ENCODE data around the gene VAMP5. TPM values are rescaled to one million over a fixed set of nuclear protein-coding genes. Genes with fewer than 3 reads are reported as not detected.

The VAMP5 gene
- total RNA-seq, 1 experiment from 2014 or later, result 0.59 TPM

DNA sequence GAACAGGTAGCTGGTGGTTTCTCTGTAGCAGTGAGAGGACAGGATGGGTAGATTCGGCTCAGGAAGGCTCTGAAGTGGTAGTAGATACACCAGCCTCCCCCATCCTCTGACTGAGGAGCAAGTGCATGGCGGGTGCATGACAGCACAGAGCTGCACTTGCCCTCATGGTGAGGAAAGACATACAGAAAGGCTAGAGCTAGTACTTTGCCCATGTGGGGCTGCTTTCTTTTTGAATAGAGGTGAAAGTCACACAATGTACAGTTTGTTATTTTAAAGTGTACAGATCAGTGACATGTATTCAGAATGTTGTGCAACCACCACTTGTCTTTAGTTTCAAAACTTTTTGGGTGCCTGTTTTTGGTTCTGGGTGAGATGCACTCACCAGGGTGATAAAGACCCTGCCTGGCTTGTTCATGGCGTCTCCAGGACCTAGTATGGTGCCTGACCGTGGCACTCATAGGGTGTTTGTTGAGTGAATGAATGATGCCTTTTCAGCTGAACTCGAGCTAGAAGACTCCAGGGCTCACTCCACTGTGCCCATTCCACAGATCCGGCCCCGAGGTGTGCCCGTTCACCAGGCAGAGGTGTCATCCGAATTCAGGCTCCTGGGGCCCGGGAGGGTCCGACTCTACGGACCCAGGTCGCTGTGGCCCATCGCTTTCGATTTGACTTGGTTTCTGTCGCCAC is 421 bp upstream of the VAMP5 start:
- H2AK5ac ChIP-seq (ENCODE audit: insufficient read length, low read length), result no peak overlapping the region
- Mint-ChIP-seq H3K27me3 (ENCODE audit: low read depth) (peaks cover 18% of the 10 kb centered on the region), H3K9me3 (no peaks in the 10 kb centered on the region; a peak in 1 of 5 replicates), H3K36me3 (ENCODE audit: insufficient read depth in 1 of 3, low read depth in 3 of 3) (no peaks in the 10 kb centered on the region; a peak in 2 of 7 replicates), H3K4me1 (peaks cover 8 to 11% of the 10 kb centered on the region in 2 experiments), H3K27ac (no peak overlapping the region), H3K4me3 (peak overlapping the region in 1 of 2 experiments; percentile 17; a peak in 1 of 5 replicates)
- H3K27me3 ChIP-seq (ENCODE audit: insufficient read depth, low read length), result peaks cover 5% of the 10 kb centered on the region; the same call in 1 of the 2 replicates
- no peak overlapping the region for H2BK12ac ChIP-seq (ENCODE audit: insufficient read length, low read depth, low read length)
- H3K18ac ChIP-seq (ENCODE audit: insufficient read length, low read depth, low read length), result no peak overlapping the region
- no peak overlapping the region for H4K5ac ChIP-seq (ENCODE audit: insufficient read length, low read depth, low read length)
- no CpG with 5 or more reads among the region's 16 CpGs for WGBS (ENCODE audit: extremely low coverage, insufficient read length, low lambda C conversion rate)
- H3K56ac ChIP-seq (ENCODE audit: insufficient read length, low read depth, low read length), result no peak overlapping the region
- no peak overlapping the region for H4K91ac ChIP-seq (ENCODE audit: insufficient read length, low read depth, low read length)
- no peak overlapping the region for H3K23ac ChIP-seq (ENCODE audit: insufficient read length, low read depth, low read length)
- H3K14ac ChIP-seq (ENCODE audit: insufficient read depth, low read length), result no peak overlapping the region
- no peaks in the 10 kb centered on the region for H3K79me2 ChIP-seq (ENCODE audit: insufficient read depth, low read length)
- no peak overlapping the region for H3K9ac ChIP-seq (ENCODE audit: extremely low read depth, insufficient read length, low read length)
- H2BK20ac ChIP-seq (ENCODE audit: low read depth, low read length, poor library complexity, severe bottlenecking), result no peak overlapping the region
- no peaks in the 10 kb centered on the region; the same call in 1 of the 2 replicates for H3K4me1 ChIP-seq (ENCODE audit: insufficient read depth, low read length)
- H3K4ac ChIP-seq (ENCODE audit: low read depth, low read length), result no peak overlapping the region
- H3T11ph ChIP-seq (ENCODE audit: low read length), result no peak overlapping the region
- peaks cover 7% of the 10 kb centered on the region for H3K23me2 ChIP-seq (ENCODE audit: insufficient read length, low read depth, low read length, poor library complexity, severe bottlenecking)
- no peak for DNase-seq
- no peak overlapping the region for H2BK5ac ChIP-seq (ENCODE audit: insufficient read length, low read length)
- H2BK120ac ChIP-seq (ENCODE audit: low read depth, low read length, poor library complexity, severe bottlenecking), result no peak overlapping the region
- peak overlapping the region; percentile 48 for H3K4me2 ChIP-seq (ENCODE audit: insufficient read depth, insufficient read length, low read length)
- no peak overlapping the region for H3K27ac ChIP-seq (ENCODE audit: insufficient read length, low read depth, low read length)
- H4K8ac ChIP-seq (replicated peaks; ENCODE audit: insufficient read length, low read depth, low read length), result no peak overlapping the region
- TF ChIP-seq, protein P1, sequence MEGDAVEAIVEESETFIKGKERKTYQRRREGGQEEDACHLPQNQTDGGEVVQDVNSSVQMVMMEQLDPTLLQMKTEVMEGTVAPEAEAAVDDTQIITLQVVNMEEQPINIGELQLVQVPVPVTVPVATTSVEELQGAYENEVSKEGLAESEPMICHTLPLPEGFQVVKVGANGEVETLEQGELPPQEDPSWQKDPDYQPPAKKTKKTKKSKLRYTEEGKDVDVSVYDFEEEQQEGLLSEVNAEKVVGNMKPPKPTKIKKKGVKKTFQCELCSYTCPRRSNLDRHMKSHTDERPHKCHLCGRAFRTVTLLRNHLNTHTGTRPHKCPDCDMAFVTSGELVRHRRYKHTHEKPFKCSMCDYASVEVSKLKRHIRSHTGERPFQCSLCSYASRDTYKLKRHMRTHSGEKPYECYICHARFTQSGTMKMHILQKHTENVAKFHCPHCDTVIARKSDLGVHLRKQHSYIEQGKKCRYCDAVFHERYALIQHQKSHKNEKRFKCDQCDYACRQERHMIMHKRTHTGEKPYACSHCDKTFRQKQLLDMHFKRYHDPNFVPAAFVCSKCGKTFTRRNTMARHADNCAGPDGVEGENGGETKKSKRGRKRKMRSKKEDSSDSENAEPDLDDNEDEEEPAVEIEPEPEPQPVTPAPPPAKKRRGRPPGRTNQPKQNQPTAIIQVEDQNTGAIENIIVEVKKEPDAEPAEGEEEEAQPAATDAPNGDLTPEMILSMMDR (conservative IDR thresholded peaks at IDR 0.05), result no peak
- H3K9me3 ChIP-seq (ENCODE audit: control insufficient read depth, low read depth, low read length), result no peaks in the 10 kb centered on the region
- no peak overlapping the region for H2AFZ ChIP-seq (ENCODE audit: low read length)
- no peaks in the 10 kb centered on the region for H4K20me1 ChIP-seq (ENCODE audit: control insufficient read depth, insufficient read depth, insufficient read length)
- H2BK15ac ChIP-seq (ENCODE audit: low read depth, low read length), result no peak overlapping the region
- H3K79me1 ChIP-seq (ENCODE audit: insufficient read depth, low read depth, low read length, poor library complexity, severe bottlenecking), result no peaks in the 10 kb centered on the region

Measured in H9 (cell line).